GM12875 (cell line): ENCODE data around the gene MAB21L4.

ENCODE experiments used
- H3K4me3 ChIP-seq: one replicate; pipeline ENCODE4 v1.5.1; 2011; ENCODE audit warnings: low read depth, low read length, control low read depth
- CTCF ChIP-seq: IDR thresholded peaks from 2 replicates; pipeline ENCODE4 v1.5.1; 2011; ENCODE audit warnings: low read depth, mild to moderate bottlenecking, control low read depth, inconsistent platforms, low read length, moderate library complexity, borderline replicate concordance; ENCODE audit not compliant: insufficient read depth

Gene MAB21L4

GRCh38 chr2:240876475-240877251 lies 19.3 kb downstream of the MAB21L4 start:
- H3K4me3 ChIP-seq = no peak overlapping the region
- no peak for TF ChIP-seq CTCF

- no peak overlapping the region for H3K4me3 ChIP-seq
- TF ChIP-seq CTCF = no peak
Measured at GRCh38 chr2:240876035-240876474, 19.9 kb downstream of the MAB21L4 start.

GRCh38 chr2:240875228-240876034 lies 20.5 kb downstream of the MAB21L4 start:
- no peak for TF ChIP-seq CTCF
- no peak overlapping the region for H3K4me3 ChIP-seq

GRCh38 chr2:240874715-240875227 lies 21.2 kb downstream of the MAB21L4 start:
- H3K4me3 ChIP-seq = no peak overlapping the region
- TF ChIP-seq CTCF = no peak

- TF ChIP-seq CTCF = no peak
- no peak overlapping the region for H3K4me3 ChIP-seq
Measured at GRCh38 chr2:240873805-240874714, 21.9 kb downstream of the MAB21L4 start.

- no peak for TF ChIP-seq CTCF
- no peak overlapping the region for H3K4me3 ChIP-seq
Measured at GRCh38 chr2:240873098-240873788, 22.7 kb downstream of the MAB21L4 start.
